ENCODE measurements around the gene SPTSSA. TPM values are rescaled to one million over a fixed set of nuclear protein-coding genes. Genes with fewer than 3 reads are reported as not detected.

The SPTSSA gene
- total RNA-seq, 1 donor from 2014 or later = 26.6 TPM

- DNase-seq (ENCODE audit: low read depth) = no peak
Observed at GRCh38 chr14:34489324-34489723, 27.3 kb upstream of the SPTSSA start.

GRCh38 chr14:34488528-34488927 lies 26.5 kb upstream of the SPTSSA start:
- no peaks in the 10 kb centered on the region for H3K4me1 Mint-ChIP-seq (ENCODE audit: low read depth, unreplicated experiment)
- Histone ChIP-seq H3K9ac (ENCODE audit: low read length) (no peak overlapping the region), H3K4me1 (ENCODE audit: insufficient read depth, low read length) (no peaks in the 10 kb centered on the region), H3K9me3 (ENCODE audit: insufficient read depth, low read depth, low read length) (no peaks in the 10 kb centered on the region), H2AFZ (ENCODE audit: low read depth, low read length) (no peak overlapping the region), H3K36me3 (ENCODE audit: insufficient read depth, low read length) (no peaks in the 10 kb centered on the region), H4K20me1 (ENCODE audit: insufficient read depth, low read length) (no peaks in the 10 kb centered on the region), H3K27ac (ENCODE audit: low read depth, low read length) (no peak overlapping the region), H3K4me2 (ENCODE audit: low read length) (no peak overlapping the region), H3K79me2 (ENCODE audit: insufficient read depth, low read length) (no peaks in the 10 kb centered on the region), H3K27me3 (ENCODE audit: insufficient read depth, low read length) (no peaks in the 10 kb centered on the region), H3K4me3 (ENCODE audit: insufficient read depth, low read depth, low read length) (no peak overlapping the region)
- H3K27me3 Mint-ChIP-seq (ENCODE audit: low read depth, unreplicated experiment) = no peaks in the 10 kb centered on the region
- no peaks in the 10 kb centered on the region for H3K36me3 Mint-ChIP-seq (ENCODE audit: low read depth, unreplicated experiment)
- DNase-seq (ENCODE audit: low read depth) (no peak), FAIRE-seq (no peak)
- no peak overlapping the region for H3K27ac Mint-ChIP-seq (ENCODE audit: unreplicated experiment)
- no peak overlapping the region for H3K4me3 Mint-ChIP-seq (ENCODE audit: unreplicated experiment)
- H3K9me3 Mint-ChIP-seq (ENCODE audit: unreplicated experiment) = no peaks in the 10 kb centered on the region
- TF ChIP-seq CTCF (IDR thresholded peaks at IDR 0.05; ENCODE audit: insufficient read depth, low read depth, low read length) = no peak
- TF ChIP-seq EZH2 (IDR thresholded peaks at IDR 0.05; ENCODE audit: insufficient read depth, low read length) = no peak

More at GRCh38 chr14:34489324-34489723, 27.3 kb upstream of the SPTSSA start:
- no peak overlapping the region for H3K27ac Mint-ChIP-seq (ENCODE audit: unreplicated experiment)
- Histone ChIP-seq H3K9me3 (ENCODE audit: insufficient read depth, low read depth, low read length) (no peaks in the 10 kb centered on the region), H2AFZ (ENCODE audit: low read depth, low read length) (no peak overlapping the region), H3K79me2 (ENCODE audit: insufficient read depth, low read length) (no peaks in the 10 kb centered on the region), H3K4me3 (ENCODE audit: insufficient read depth, low read depth, low read length) (no peak overlapping the region), H3K9ac (ENCODE audit: low read length) (no peak overlapping the region), H3K36me3 (ENCODE audit: insufficient read depth, low read length) (no peaks in the 10 kb centered on the region), H4K20me1 (ENCODE audit: insufficient read depth, low read length) (no peaks in the 10 kb centered on the region), H3K27me3 (ENCODE audit: insufficient read depth, low read length) (no peaks in the 10 kb centered on the region), H3K27ac (ENCODE audit: low read depth, low read length) (no peak overlapping the region), H3K4me1 (ENCODE audit: insufficient read depth, low read length) (no peaks in the 10 kb centered on the region), H3K4me2 (ENCODE audit: low read length) (no peak overlapping the region)
- no peaks in the 10 kb centered on the region for H3K4me1 Mint-ChIP-seq (ENCODE audit: low read depth, unreplicated experiment)
- H3K9me3 Mint-ChIP-seq (ENCODE audit: unreplicated experiment) = no peaks in the 10 kb centered on the region
- no peaks in the 10 kb centered on the region for H3K27me3 Mint-ChIP-seq (ENCODE audit: low read depth, unreplicated experiment)
- no peak overlapping the region for H3K4me3 Mint-ChIP-seq (ENCODE audit: unreplicated experiment)
- TF ChIP-seq EZH2 (IDR thresholded peaks at IDR 0.05; ENCODE audit: insufficient read depth, low read length) = no peak
- TF ChIP-seq CTCF (IDR thresholded peaks at IDR 0.05; ENCODE audit: insufficient read depth, low read depth, low read length) = no peak
- no peaks in the 10 kb centered on the region for H3K36me3 Mint-ChIP-seq (ENCODE audit: low read depth, unreplicated experiment)
- FAIRE-seq = no peak

- no peak overlapping the region for H3K4me3 Mint-ChIP-seq (ENCODE audit: unreplicated experiment)
- H3K27me3 Mint-ChIP-seq (ENCODE audit: low read depth, unreplicated experiment) = no peaks in the 10 kb centered on the region
- Histone ChIP-seq H4K20me1 (ENCODE audit: insufficient read depth, low read length) (no peaks in the 10 kb centered on the region), H3K4me1 (ENCODE audit: insufficient read depth, low read length) (no peaks in the 10 kb centered on the region), H3K27me3 (ENCODE audit: insufficient read depth, low read length) (no peaks in the 10 kb centered on the region), H3K9me3 (ENCODE audit: insufficient read depth, low read depth, low read length) (no peaks in the 10 kb centered on the region), H3K9ac (ENCODE audit: low read length) (no peak overlapping the region), H3K27ac (ENCODE audit: low read depth, low read length) (no peak overlapping the region), H2AFZ (ENCODE audit: low read depth, low read length) (no peak overlapping the region), H3K79me2 (ENCODE audit: insufficient read depth, low read length) (no peaks in the 10 kb centered on the region), H3K4me3 (ENCODE audit: insufficient read depth, low read depth, low read length) (no peak overlapping the region), H3K4me2 (ENCODE audit: low read length) (no peak overlapping the region), H3K36me3 (ENCODE audit: insufficient read depth, low read length) (no peaks in the 10 kb centered on the region)
- H3K36me3 Mint-ChIP-seq (ENCODE audit: low read depth, unreplicated experiment) = no peaks in the 10 kb centered on the region
- H3K4me1 Mint-ChIP-seq (ENCODE audit: low read depth, unreplicated experiment) = no peaks in the 10 kb centered on the region
- FAIRE-seq (no peak), DNase-seq (ENCODE audit: low read depth) (no peak)
- TF ChIP-seq CTCF (IDR thresholded peaks at IDR 0.05; ENCODE audit: insufficient read depth, low read depth, low read length) = no peak
- no peak for TF ChIP-seq EZH2 (IDR thresholded peaks at IDR 0.05; ENCODE audit: insufficient read depth, low read length)
- H3K27ac Mint-ChIP-seq (ENCODE audit: unreplicated experiment) = no peak overlapping the region
- H3K9me3 Mint-ChIP-seq (ENCODE audit: unreplicated experiment) = no peaks in the 10 kb centered on the region
Observed at GRCh38 chr14:34484726-34485125, 22.7 kb upstream of the SPTSSA start.

Data from astrocyte (in vitro differentiated cells and primary cell).